IPS-NIHi11 (cell line): Measurements from ENCODE around the gene NR2F1.

Source experiments
- DNase-seq: peaks from one replicate; pipeline ENCODE4 v3.0.0; 2012; ENCODE audit warnings: mixed read lengths, low spot score

NR2F1 gene

GRCh38 chr5:93642526-93642925 lies 59.5 kb downstream of the NR2F1 start:
- DNase-seq = no peak
